Activated naive CD4-positive, alpha-beta T cell treated with anti-CD3 and anti-CD28 coated beads, Interleukin-2, amount 10 ng/mL, durations not matched to agents 7 days and 5 days (primary cell): ENCODE measurements around the gene KIF7.
A peak's percentile ranks its signal among the peaks of the same experiment; 100 is the strongest.
"Not testable (repeated sequence)": the region's sequence is repeated elsewhere in the genome, so short reads cannot be mapped to it uniquely, and the experiment has no call there.

ENCODE experiments used
- CTCF ChIA-PET: fragments of 350-600 bp; sonication (Branson Sonifier 250); formaldehyde crosslinking; loops from one replicate; lab custom pipeline; 2021; ENCODE audit warnings: antibody characterized with exemption; lab: Charles Lee
- DNase-seq: peaks from one replicate; pipeline ENCODE4 v3.0.0-alpha.2; 2020
- H3K27ac Mint-ChIP-seq: one replicate; pipeline ENCODE4 v1.8.0; 2021; ENCODE audit warnings: mild to moderate bottlenecking, moderate library complexity, mixed read lengths
- H3K27me3 Mint-ChIP-seq: one replicate; pipeline ENCODE4 v1.8.0; 2021; ENCODE audit warnings: mild to moderate bottlenecking, mixed read lengths
- H3K36me3 Mint-ChIP-seq: one replicate; pipeline ENCODE4 v1.8.0; 2021; ENCODE audit warnings: mixed read lengths
- H3K4me1 Mint-ChIP-seq: one replicate; pipeline ENCODE4 v1.8.0; 2021; ENCODE audit warnings: mixed read lengths
- H3K4me3 Mint-ChIP-seq: one replicate; pipeline ENCODE4 v1.8.0; 2021; ENCODE audit warnings: mild to moderate bottlenecking, moderate library complexity, mixed read lengths
- H3K9me3 Mint-ChIP-seq: one replicate; pipeline ENCODE4 v1.8.0; 2021; ENCODE audit warnings: mixed read lengths

KIF7 gene

GRCh38 chr15:89654847-89655805 is at the start of gene KIF7:
Gene KIF7, minus strand, starts transcription at chr15:89655467. Its CDS starts 2,537 bp downstream, at chr15:89652930.
- Mint-ChIP-seq H3K9me3 (no peaks in the 10 kb centered on the region), H3K36me3 (no peaks in the 10 kb centered on the region), H3K27ac (no peak within 1 kb of the TSS), H3K4me1 (peaks cover 15% of the 10 kb centered on the region), H3K4me3 (peak within 1 kb of the TSS; percentile 48), H3K27me3 (peaks cover 68% of the 10 kb centered on the region)
- peak; percentile 37 for DNase-seq
- CTCF ChIA-PET, result interaction anchor here (1.0 to 1.5 kb wide), 2 partner anchors 9 to 378 kb away, joined by 3 to 4 read pairs; no protein-coding TSS in a partner anchor

GRCh38 chr15:89704411-89704810 is 49.1 kb upstream of the KIF7 start:
- no peaks in the 10 kb centered on the region for H3K9me3 Mint-ChIP-seq
- peaks cover 52% of the 10 kb centered on the region for H3K27me3 Mint-ChIP-seq
- CTCF ChIA-PET, result no interaction called here
- H3K4me3 Mint-ChIP-seq, result no peak overlapping the region
- DNase-seq, result no peak
- no peaks in the 10 kb centered on the region for H3K36me3 Mint-ChIP-seq
- no peaks in the 10 kb centered on the region for H3K4me1 Mint-ChIP-seq
- H3K27ac Mint-ChIP-seq, result no peak overlapping the region

- peaks cover 38% of the 10 kb centered on the region for H3K27me3 Mint-ChIP-seq
- no peak for DNase-seq
- H3K4me3 Mint-ChIP-seq, result no peak overlapping the region
- H3K27ac Mint-ChIP-seq, result no peak overlapping the region
- CTCF ChIA-PET, result no interaction called here
- no peaks in the 10 kb centered on the region for H3K36me3 Mint-ChIP-seq
- peaks cover 10% of the 10 kb centered on the region for H3K4me1 Mint-ChIP-seq
- H3K9me3 Mint-ChIP-seq, result no peaks in the 10 kb centered on the region
These were observed 39.9 kb upstream of the KIF7 start for GRCh38 chr15:89695198-89695597.

- no peaks in the 10 kb centered on the region for H3K36me3 Mint-ChIP-seq
- H3K4me1 Mint-ChIP-seq, result peaks cover 19% of the 10 kb centered on the region
- CTCF ChIA-PET, result no interaction called here
- no peak overlapping the region for H3K4me3 Mint-ChIP-seq
- no peak overlapping the region for H3K27ac Mint-ChIP-seq
- no peak for DNase-seq
- H3K27me3 Mint-ChIP-seq, result peaks cover 29% of the 10 kb centered on the region
- H3K9me3 Mint-ChIP-seq, result no peaks in the 10 kb centered on the region
These were observed 38.4 kb upstream of the KIF7 start for GRCh38 chr15:89693696-89694095.

- H3K27me3 Mint-ChIP-seq, result peaks cover 29% of the 10 kb centered on the region
- no peak for DNase-seq
- no peaks in the 10 kb centered on the region for H3K9me3 Mint-ChIP-seq
- H3K4me1 Mint-ChIP-seq, result peaks cover 19% of the 10 kb centered on the region
- H3K36me3 Mint-ChIP-seq, result no peaks in the 10 kb centered on the region
- no peak overlapping the region for H3K4me3 Mint-ChIP-seq
- H3K27ac Mint-ChIP-seq, result no peak overlapping the region
- CTCF ChIA-PET, result no interaction called here
These were observed 37.8 kb upstream of the KIF7 start for GRCh38 chr15:89693091-89693490.

GRCh38 chr15:89690276-89691218 is 35.3 kb upstream of the KIF7 start, which contains the start of the genes PEX11A and WDR93:
Gene PEX11A, minus strand, starts transcription at chr15:89690754. Its CDS starts 122 bp downstream, at chr15:89690632.
Gene WDR93, plus strand, starts transcription at chr15:89690811. Its CDS starts 10,936 bp downstream, at chr15:89701747.
- H3K4me1 Mint-ChIP-seq, result peaks cover 19% of the 10 kb centered on the region
- H3K27ac Mint-ChIP-seq, result peak within 1 kb of the TSS; percentile 22
- H3K4me3 Mint-ChIP-seq, result peak within 1 kb of the TSS; percentile 81
- DNase-seq, result peak; percentile 84
- H3K36me3 Mint-ChIP-seq, result no peaks in the 10 kb centered on the region
- CTCF ChIA-PET, result no interaction called here
- peaks cover 14% of the 10 kb centered on the region for H3K27me3 Mint-ChIP-seq
- H3K9me3 Mint-ChIP-seq, result no peaks in the 10 kb centered on the region

GRCh38 chr15:89689930-89690275 is 34.6 kb upstream of the KIF7 start:
- H3K36me3 Mint-ChIP-seq, DNase-seq, CTCF ChIA-PET, H3K9me3 Mint-ChIP-seq, H3K27ac Mint-ChIP-seq: not testable (repeated sequence)
- peaks cover 14% of the 10 kb centered on the region for H3K27me3 Mint-ChIP-seq
- peaks cover 19% of the 10 kb centered on the region for H3K4me1 Mint-ChIP-seq
- peak overlapping the region; percentile 81 for H3K4me3 Mint-ChIP-seq

GRCh38 chr15:89686522-89686921 is 31.3 kb upstream of the KIF7 start:
- CTCF ChIA-PET, result no interaction called here
- Mint-ChIP-seq H3K4me3 (no peak overlapping the region), H3K27me3 (peaks cover 10% of the 10 kb centered on the region)

GRCh38 chr15:89685995-89686394 is 30.7 kb upstream of the KIF7 start:
- CTCF ChIA-PET, result no interaction called here

More at GRCh38 chr15:89686522-89686921, 31.3 kb upstream of the KIF7 start:
- no peaks in the 10 kb centered on the region for H3K36me3 Mint-ChIP-seq
- peaks cover 19% of the 10 kb centered on the region for H3K4me1 Mint-ChIP-seq
- H3K27ac Mint-ChIP-seq, result no peak overlapping the region
- no peak for DNase-seq
- H3K9me3 Mint-ChIP-seq, result no peaks in the 10 kb centered on the region

GRCh38 chr15:89681146-89681545 is 25.9 kb upstream of the KIF7 start:
- no peak overlapping the region for H3K27ac Mint-ChIP-seq
- no peaks in the 10 kb centered on the region for H3K36me3 Mint-ChIP-seq
- H3K4me3 Mint-ChIP-seq, result no peak overlapping the region
- no peaks in the 10 kb centered on the region for H3K9me3 Mint-ChIP-seq
- DNase-seq, result no peak
- peaks cover 10% of the 10 kb centered on the region for H3K27me3 Mint-ChIP-seq
- H3K4me1 Mint-ChIP-seq, result no peaks in the 10 kb centered on the region
- CTCF ChIA-PET, result interaction anchor here (1.3 kb wide), 1 partner anchor 10 kb away, joined by 3 read pairs; no protein-coding TSS in a partner anchor

More at GRCh38 chr15:89685995-89686394, 30.7 kb upstream of the KIF7 start:
- no peak for DNase-seq
- Mint-ChIP-seq H3K9me3 (no peaks in the 10 kb centered on the region), H3K27ac (no peak overlapping the region), H3K36me3 (no peaks in the 10 kb centered on the region), H3K27me3 (peaks cover 8% of the 10 kb centered on the region), H3K4me1 (peaks cover 17% of the 10 kb centered on the region), H3K4me3 (no peak overlapping the region)

GRCh38 chr15:89680282-89680873 is 25.1 kb upstream of the KIF7 start:
- Mint-ChIP-seq H3K27ac (no peak overlapping the region), H3K9me3 (no peaks in the 10 kb centered on the region), H3K4me3 (no peak overlapping the region), H3K4me1 (no peaks in the 10 kb centered on the region), H3K27me3 (peaks cover 10% of the 10 kb centered on the region), H3K36me3 (no peaks in the 10 kb centered on the region)
- CTCF ChIA-PET, result interaction anchor here (1.3 kb wide), 1 partner anchor 9 kb away, joined by 3 read pairs; no protein-coding TSS in a partner anchor
- DNase-seq, result no peak

- no peaks in the 10 kb centered on the region for H3K4me1 Mint-ChIP-seq
- no peaks in the 10 kb centered on the region for H3K9me3 Mint-ChIP-seq
- DNase-seq, result no peak
- H3K36me3 Mint-ChIP-seq, result no peaks in the 10 kb centered on the region
- H3K27ac Mint-ChIP-seq, result no peak within 1 kb of the TSS
- peaks cover 10% of the 10 kb centered on the region for H3K27me3 Mint-ChIP-seq
- CTCF ChIA-PET, result no interaction called here
- H3K4me3 Mint-ChIP-seq, result no peak within 1 kb of the TSS
These were observed 23.9 kb upstream of the KIF7 start, which contains the start of gene PLIN1 for GRCh38 chr15:89679212-89679611. Gene PLIN1, minus strand, starts transcription at chr15:89679367. Its CDS starts 1,878 bp downstream, at chr15:89677489.

- H3K27me3 Mint-ChIP-seq, result peaks cover 10% of the 10 kb centered on the region
- H3K4me3 Mint-ChIP-seq, result no peak overlapping the region
- CTCF ChIA-PET, result no interaction called here
- H3K9me3 Mint-ChIP-seq, result no peaks in the 10 kb centered on the region
- H3K4me1 Mint-ChIP-seq, result no peaks in the 10 kb centered on the region
- H3K27ac Mint-ChIP-seq, result no peak overlapping the region
- H3K36me3 Mint-ChIP-seq, result no peaks in the 10 kb centered on the region
- no peak for DNase-seq
These were observed 22.1 kb upstream of the KIF7 start for GRCh38 chr15:89677381-89677780.
